G401 (cell line): ENCODE data around the gene DEFB129. TPM values are rescaled to one million over a fixed set of nuclear protein-coding genes. Genes with fewer than 3 reads are reported as not detected.
"Not testable (repeated sequence)": the region's sequence is repeated elsewhere in the genome, so short reads cannot be mapped to it uniquely, and the experiment has no call there.

Experiments used
- DNase-seq: peaks from one replicate; pipeline ENCODE4 v3.0.0-alpha.2; 2015; ENCODE audit warnings: low spot score
- in situ Hi-C: cut with HindIII; loops from 2 replicates; pipeline ENCODE4 v1.10.0; 2016; ENCODE audit warnings: low sequenced_read_pairs, mixed read lengths
- total RNA-seq: library from RNA; depleted of rRNA; stranded (reverse); fragments of >200 nt; shearing (Covaris generic); gene quantifications from 2 replicates; pipeline ENCODE4 v1.2.3, GENCODE V29; 2014; rRNA removed

The DEFB129 gene
- total RNA-seq: not detected in 2 replicates

- in situ Hi-C loops: no loop called here
Observed at GRCh38 chr20:226958-227357, at the start of gene DEFB129. Gene DEFB129, plus strand, starts transcription at chr20:227258. Its CDS starts 31 bp downstream, at chr20:227289.

GRCh38 chr20:184288-184687, 42.8 kb upstream of the DEFB129 start:
- in situ Hi-C loops: no loop called here
- no peak for DNase-seq

More at GRCh38 chr20:226958-227357, at the start of gene DEFB129:
- no peak for DNase-seq

- no peak for DNase-seq
- in situ Hi-C loops: no loop called here
Observed at GRCh38 chr20:187733-188132, 39.3 kb upstream of the DEFB129 start.

- no peak for DNase-seq
- in situ Hi-C loops: no loop called here
Observed at GRCh38 chr20:189611-190010, 37.4 kb upstream of the DEFB129 start, which contains the start of gene DEFB128. Gene DEFB128, minus strand, starts transcription at chr20:189711. Its CDS starts 88 bp downstream, at chr20:189623.

- DNase-seq: no peak
- in situ Hi-C loops: no loop called here
Observed at GRCh38 chr20:198225-198624, 28.8 kb upstream of the DEFB129 start.

- DNase-seq: no peak
- in situ Hi-C loops: no loop called here
Observed at GRCh38 chr20:199996-200395, 27.1 kb upstream of the DEFB129 start.

GRCh38 chr20:203630-204029, 23.4 kb upstream of the DEFB129 start:
- in situ Hi-C loops, DNase-seq: not testable (repeated sequence)

- in situ Hi-C loops: no loop called here
- DNase-seq: peak; percentile 35
Observed at GRCh38 chr20:208942-209566, 18.0 kb upstream of the DEFB129 start.

- DNase-seq: no peak
- in situ Hi-C loops: no loop called here
Observed at GRCh38 chr20:210809-211502, 16.1 kb upstream of the DEFB129 start.

GRCh38 chr20:214383-214782, 12.7 kb upstream of the DEFB129 start:
- in situ Hi-C loops: no loop called here
- no peak for DNase-seq

- in situ Hi-C loops: no loop called here
Observed at GRCh38 chr20:215796-216195, 11.3 kb upstream of the DEFB129 start.

GRCh38 chr20:217266-217665, 9.8 kb upstream of the DEFB129 start:
- in situ Hi-C loops: no loop called here
- DNase-seq: no peak

More at GRCh38 chr20:215796-216195, 11.3 kb upstream of the DEFB129 start:
- no peak for DNase-seq

- in situ Hi-C loops: no loop called here
- DNase-seq: peak; percentile 37
Observed at GRCh38 chr20:219290-220115, 7.6 kb upstream of the DEFB129 start.

- DNase-seq: no peak
- in situ Hi-C loops: no loop called here
Observed at GRCh38 chr20:221258-221830, 5.7 kb upstream of the DEFB129 start.

- in situ Hi-C loops, DNase-seq: not testable (repeated sequence)
Observed at GRCh38 chr20:225879-226278, 1.2 kb upstream of the DEFB129 start.

GRCh38 chr20:227439-228105, 514 bp downstream of the DEFB129 start:
- DNase-seq: no peak
- in situ Hi-C loops: no loop called here

- peak; percentile 24 for DNase-seq
- in situ Hi-C loops: loop anchor here (5.0 kb wide), 1 partner anchor 96 kb away; no protein-coding TSS in a partner anchor
Observed at GRCh38 chr20:235891-236290, 8.8 kb downstream of the DEFB129 start.

- DNase-seq: no peak
- in situ Hi-C loops: loop anchor here (5.0 kb wide), 1 partner anchor 95 kb away; no protein-coding TSS in a partner anchor
Observed at GRCh38 chr20:237489-237888, 10.4 kb downstream of the DEFB129 start.

GRCh38 chr20:237929-238328, 10.9 kb downstream of the DEFB129 start:
- in situ Hi-C loops: loop anchor here (5.0 kb wide), 1 partner anchor 94 kb away; no protein-coding TSS in a partner anchor
- no peak for DNase-seq
